Measurements from ENCODE around the gene ERG28.
"Not testable (repeated sequence)": the region's sequence is repeated elsewhere in the genome, so short reads cannot be mapped to it uniquely, and the experiment has no call there.

ERG28 gene

DNA sequence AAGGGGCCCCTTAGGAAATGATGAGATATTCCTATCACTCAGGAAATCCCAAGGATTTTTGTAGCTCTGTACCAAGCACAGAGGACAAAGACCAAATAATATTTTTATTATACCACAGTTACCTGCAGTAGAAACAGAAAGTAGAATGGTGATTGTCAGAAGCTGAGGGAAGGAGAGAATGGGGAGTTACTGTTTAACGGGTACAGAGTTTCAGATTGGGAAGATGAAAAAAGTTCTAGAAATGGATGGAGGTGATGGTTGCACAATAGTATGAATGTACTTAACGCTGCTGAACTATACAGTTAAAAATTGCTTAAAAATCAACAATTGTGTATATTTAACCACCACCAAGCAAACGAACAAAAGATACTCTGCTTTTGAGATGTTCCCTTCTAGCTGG lies 58.2 kb downstream of the ERG28 start:
- TF ChIP-seq, protein P1, sequence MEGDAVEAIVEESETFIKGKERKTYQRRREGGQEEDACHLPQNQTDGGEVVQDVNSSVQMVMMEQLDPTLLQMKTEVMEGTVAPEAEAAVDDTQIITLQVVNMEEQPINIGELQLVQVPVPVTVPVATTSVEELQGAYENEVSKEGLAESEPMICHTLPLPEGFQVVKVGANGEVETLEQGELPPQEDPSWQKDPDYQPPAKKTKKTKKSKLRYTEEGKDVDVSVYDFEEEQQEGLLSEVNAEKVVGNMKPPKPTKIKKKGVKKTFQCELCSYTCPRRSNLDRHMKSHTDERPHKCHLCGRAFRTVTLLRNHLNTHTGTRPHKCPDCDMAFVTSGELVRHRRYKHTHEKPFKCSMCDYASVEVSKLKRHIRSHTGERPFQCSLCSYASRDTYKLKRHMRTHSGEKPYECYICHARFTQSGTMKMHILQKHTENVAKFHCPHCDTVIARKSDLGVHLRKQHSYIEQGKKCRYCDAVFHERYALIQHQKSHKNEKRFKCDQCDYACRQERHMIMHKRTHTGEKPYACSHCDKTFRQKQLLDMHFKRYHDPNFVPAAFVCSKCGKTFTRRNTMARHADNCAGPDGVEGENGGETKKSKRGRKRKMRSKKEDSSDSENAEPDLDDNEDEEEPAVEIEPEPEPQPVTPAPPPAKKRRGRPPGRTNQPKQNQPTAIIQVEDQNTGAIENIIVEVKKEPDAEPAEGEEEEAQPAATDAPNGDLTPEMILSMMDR (IDR thresholded peaks at IDR 0.05; ENCODE audit: extremely low read depth, missing control alignments), result no peak
- DNase-seq (ENCODE audit: low spot score), result no peak

DNA sequence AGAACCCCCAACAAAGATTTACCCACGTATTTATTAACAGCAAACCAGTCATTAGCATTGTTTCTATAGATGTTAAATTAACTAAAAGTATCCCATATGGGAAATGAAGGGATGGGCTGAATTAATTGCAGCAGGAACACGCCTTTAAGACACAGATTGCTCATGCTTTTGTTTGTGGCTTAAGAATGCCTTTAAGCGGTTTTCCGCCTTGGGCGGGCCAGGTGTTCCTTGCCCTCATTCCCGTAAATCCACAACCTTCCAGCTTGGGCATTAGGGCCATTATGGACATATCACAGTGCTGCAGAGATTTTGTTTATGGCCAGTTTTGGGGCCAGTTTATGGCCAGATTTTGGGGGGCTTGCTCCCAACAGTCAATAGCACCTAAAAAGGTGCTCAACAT lies 59.6 kb downstream of the ERG28 start:
- not testable (repeated sequence) for DNase-seq (ENCODE audit: low spot score)

DNA sequence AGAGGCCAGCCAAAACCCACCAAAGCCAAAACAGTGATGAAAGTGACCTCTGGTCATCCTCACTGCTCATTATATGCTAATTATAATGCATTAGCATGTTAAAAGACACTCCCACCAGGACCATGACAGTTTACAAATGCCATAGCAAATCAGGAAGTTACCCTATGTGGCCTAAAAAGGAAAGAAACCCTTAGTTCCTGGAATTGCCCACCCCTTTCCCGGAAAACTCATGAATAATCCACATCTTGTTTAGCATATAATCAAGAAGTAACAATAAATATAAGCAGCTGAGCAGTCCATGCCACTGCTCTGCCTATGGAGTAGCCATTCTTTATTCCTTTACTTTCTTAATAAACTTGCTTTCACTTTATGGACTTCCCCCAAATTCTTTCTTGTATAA lies 60.6 kb downstream of the ERG28 start:
- DNase-seq (ENCODE audit: low spot score), result not testable (repeated sequence)

Measured in GM20000 (cell line).